ENCODE data around the gene ASGR1.

The ASGR1 gene

DNA sequence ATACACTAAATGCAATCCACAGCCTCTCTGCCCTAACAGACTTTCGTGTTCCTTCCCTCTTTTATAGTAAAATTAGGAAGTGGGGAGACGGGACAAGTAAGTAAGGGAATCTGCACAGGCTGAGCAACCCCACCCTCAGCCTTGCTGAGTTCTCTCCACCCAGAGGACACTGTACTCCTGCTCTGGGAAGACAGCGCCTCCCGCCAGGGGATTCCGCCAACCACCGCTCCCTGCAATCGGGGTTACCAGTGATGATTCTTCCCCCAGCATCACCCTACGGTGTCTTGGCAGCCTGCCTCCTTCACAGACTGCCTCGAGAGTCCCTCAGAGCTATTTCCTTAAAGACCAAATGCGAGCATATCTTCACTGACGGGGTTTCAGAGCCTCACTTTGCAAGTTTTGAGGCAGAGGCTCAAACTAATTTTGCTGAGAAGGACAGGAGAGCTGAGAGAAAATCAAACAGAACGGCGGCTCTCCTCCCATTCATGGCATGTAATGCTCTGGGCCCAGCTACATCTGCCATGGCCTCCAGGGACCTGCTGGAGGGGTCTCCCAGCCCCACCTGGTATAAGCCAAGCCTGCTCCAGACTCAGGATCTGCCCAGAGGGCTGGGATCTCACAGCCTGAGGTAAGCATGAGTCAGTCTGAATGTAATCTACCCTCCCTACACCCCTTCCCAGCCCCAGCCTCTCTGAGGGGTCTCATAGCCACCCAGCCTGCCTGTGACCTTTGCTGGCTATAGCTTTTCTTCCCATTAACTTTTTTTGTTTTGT is 41.8 kb downstream of the ASGR1 start:
- no peak for ATAC-seq
- TF ChIP-seq SNAI2 (CRISPR knock-in tag; IDR thresholded peaks at IDR 0.05) (no peak), BACH2 (CRISPR knock-in tag; IDR thresholded peaks at IDR 0.05; ENCODE audit: borderline replicate concordance) (no peak), CSDC2 (CRISPR knock-in tag; IDR thresholded peaks at IDR 0.05) (no peak), OSR1 (CRISPR knock-in tag; IDR thresholded peaks at IDR 0.05) (no peak), ZNF8 (CRISPR knock-in tag; IDR thresholded peaks at IDR 0.05) (no peak), TCF4 (CRISPR knock-in tag; IDR thresholded peaks at IDR 0.05; ENCODE audit: borderline replicate concordance) (no peak), TOX (CRISPR knock-in tag; IDR thresholded peaks at IDR 0.05; ENCODE audit: borderline replicate concordance) (no peak), ESRRG (CRISPR knock-in tag; IDR thresholded peaks at IDR 0.05) (no peak), GLIS3 (CRISPR knock-in tag; IDR thresholded peaks at IDR 0.05) (no peak), ZNF70 (CRISPR knock-in tag; IDR thresholded peaks at IDR 0.05) (no peak), RARB (CRISPR knock-in tag; IDR thresholded peaks at IDR 0.05) (no peak), PPARA (CRISPR knock-in tag; IDR thresholded peaks at IDR 0.05; ENCODE audit: borderline replicate concordance) (no peak)

DNA sequence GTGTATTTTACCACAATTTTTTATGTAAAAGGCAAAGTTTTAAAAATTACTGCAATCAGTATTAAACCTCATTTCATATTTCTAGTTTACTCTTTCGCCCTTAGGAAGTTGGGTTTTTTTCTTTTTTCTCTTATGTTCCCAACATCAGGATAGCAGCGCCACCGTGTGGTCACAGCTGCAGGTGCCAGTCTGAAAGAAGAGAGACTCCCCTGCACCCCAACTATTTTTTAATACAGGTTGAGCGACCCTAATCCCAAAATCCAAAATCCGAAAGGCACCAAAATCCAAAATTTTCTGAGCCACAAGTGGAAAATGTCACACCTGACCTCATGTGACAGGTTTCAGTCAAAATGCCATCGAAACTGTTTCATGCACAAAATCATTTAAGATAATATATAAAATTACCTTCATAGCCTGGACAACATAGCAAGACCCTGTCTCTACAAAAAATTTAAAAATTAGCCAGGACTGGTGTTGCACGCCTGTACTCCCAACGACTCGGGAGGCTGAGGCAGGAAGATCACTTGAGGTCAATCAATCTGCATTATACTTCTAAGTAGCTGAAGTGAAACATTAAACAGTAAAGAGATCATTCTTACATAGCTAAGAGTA is 42.8 kb downstream of the ASGR1 start:
- ATAC-seq = peak; percentile 54
- TF ChIP-seq, protein P1, sequence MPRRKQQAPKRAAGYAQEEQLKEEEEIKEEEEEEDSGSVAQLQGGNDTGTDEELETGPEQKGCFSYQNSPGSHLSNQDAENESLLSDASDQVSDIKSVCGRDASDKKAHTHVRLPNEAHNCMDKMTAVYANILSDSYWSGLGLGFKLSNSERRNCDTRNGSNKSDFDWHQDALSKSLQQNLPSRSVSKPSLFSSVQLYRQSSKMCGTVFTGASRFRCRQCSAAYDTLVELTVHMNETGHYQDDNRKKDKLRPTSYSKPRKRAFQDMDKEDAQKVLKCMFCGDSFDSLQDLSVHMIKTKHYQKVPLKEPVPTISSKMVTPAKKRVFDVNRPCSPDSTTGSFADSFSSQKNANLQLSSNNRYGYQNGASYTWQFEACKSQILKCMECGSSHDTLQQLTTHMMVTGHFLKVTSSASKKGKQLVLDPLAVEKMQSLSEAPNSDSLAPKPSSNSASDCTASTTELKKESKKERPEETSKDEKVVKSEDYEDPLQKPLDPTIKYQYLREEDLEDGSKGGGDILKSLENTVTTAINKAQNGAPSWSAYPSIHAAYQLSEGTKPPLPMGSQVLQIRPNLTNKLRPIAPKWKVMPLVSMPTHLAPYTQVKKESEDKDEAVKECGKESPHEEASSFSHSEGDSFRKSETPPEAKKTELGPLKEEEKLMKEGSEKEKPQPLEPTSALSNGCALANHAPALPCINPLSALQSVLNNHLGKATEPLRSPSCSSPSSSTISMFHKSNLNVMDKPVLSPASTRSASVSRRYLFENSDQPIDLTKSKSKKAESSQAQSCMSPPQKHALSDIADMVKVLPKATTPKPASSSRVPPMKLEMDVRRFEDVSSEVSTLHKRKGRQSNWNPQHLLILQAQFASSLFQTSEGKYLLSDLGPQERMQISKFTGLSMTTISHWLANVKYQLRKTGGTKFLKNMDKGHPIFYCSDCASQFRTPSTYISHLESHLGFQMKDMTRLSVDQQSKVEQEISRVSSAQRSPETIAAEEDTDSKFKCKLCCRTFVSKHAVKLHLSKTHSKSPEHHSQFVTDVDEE (CRISPR knock-in tag; IDR thresholded peaks at IDR 0.05) = no peak
- TF ChIP-seq ESRRG (CRISPR knock-in tag; IDR thresholded peaks at IDR 0.05) (no peak), RARB (CRISPR knock-in tag; IDR thresholded peaks at IDR 0.05) (no peak), TCF4 (CRISPR knock-in tag; IDR thresholded peaks at IDR 0.05; ENCODE audit: borderline replicate concordance) (no peak), CSDC2 (CRISPR knock-in tag; IDR thresholded peaks at IDR 0.05) (no peak), OSR1 (CRISPR knock-in tag; IDR thresholded peaks at IDR 0.05) (no peak), ARNTL (CRISPR knock-in tag; IDR thresholded peaks at IDR 0.05; ENCODE audit: borderline replicate concordance, low read depth) (no peak), PPARA (CRISPR knock-in tag; IDR thresholded peaks at IDR 0.05; ENCODE audit: borderline replicate concordance) (no peak), BACH2 (CRISPR knock-in tag; IDR thresholded peaks at IDR 0.05; ENCODE audit: borderline replicate concordance) (no peak), TOX (CRISPR knock-in tag; IDR thresholded peaks at IDR 0.05; ENCODE audit: borderline replicate concordance) (no peak), SNAI2 (CRISPR knock-in tag; IDR thresholded peaks at IDR 0.05) (no peak), ZNF8 (CRISPR knock-in tag; IDR thresholded peaks at IDR 0.05) (no peak)
- TF ChIP-seq, protein P2, sequence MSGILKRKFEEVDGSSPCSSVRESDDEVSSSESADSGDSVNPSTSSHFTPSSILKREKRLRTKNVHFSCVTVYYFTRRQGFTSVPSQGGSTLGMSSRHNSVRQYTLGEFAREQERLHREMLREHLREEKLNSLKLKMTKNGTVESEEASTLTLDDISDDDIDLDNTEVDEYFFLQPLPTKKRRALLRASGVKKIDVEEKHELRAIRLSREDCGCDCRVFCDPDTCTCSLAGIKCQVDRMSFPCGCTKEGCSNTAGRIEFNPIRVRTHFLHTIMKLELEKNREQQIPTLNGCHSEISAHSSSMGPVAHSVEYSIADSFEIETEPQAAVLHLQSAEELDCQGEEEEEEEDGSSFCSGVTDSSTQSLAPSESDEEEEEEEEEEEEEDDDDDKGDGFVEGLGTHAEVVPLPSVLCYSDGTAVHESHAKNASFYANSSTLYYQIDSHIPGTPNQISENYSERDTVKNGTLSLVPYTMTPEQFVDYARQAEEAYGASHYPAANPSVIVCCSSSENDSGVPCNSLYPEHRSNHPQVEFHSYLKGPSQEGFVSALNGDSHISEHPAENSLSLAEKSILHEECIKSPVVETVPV (CRISPR knock-in tag; IDR thresholded peaks at IDR 0.05) = no peak
- TF ChIP-seq, protein P3, sequence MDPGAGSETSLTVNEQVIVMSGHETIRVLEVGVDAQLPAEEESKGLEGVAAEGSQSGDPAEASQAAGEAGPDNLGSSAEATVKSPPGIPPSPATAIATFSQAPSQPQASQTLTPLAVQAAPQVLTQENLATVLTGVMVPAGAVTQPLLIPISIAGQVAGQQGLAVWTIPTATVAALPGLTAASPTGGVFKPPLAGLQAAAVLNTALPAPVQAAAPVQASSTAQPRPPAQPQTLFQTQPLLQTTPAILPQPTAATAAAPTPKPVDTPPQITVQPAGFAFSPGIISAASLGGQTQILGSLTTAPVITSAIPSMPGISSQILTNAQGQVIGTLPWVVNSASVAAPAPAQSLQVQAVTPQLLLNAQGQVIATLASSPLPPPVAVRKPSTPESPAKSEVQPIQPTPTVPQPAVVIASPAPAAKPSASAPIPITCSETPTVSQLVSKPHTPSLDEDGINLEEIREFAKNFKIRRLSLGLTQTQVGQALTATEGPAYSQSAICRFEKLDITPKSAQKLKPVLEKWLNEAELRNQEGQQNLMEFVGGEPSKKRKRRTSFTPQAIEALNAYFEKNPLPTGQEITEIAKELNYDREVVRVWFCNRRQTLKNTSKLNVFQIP (CRISPR knock-in tag; IDR thresholded peaks at IDR 0.05; ENCODE audit: borderline replicate concordance, low read depth) = no peak
- TF ChIP-seq, protein P4, sequence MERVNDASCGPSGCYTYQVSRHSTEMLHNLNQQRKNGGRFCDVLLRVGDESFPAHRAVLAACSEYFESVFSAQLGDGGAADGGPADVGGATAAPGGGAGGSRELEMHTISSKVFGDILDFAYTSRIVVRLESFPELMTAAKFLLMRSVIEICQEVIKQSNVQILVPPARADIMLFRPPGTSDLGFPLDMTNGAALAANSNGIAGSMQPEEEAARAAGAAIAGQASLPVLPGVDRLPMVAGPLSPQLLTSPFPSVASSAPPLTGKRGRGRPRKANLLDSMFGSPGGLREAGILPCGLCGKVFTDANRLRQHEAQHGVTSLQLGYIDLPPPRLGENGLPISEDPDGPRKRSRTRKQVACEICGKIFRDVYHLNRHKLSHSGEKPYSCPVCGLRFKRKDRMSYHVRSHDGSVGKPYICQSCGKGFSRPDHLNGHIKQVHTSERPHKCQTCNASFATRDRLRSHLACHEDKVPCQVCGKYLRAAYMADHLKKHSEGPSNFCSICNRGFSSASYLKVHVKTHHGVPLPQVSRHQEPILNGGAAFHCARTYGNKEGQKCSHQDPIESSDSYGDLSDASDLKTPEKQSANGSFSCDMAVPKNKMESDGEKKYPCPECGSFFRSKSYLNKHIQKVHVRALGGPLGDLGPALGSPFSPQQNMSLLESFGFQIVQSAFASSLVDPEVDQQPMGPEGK (CRISPR knock-in tag; IDR thresholded peaks at IDR 0.05; ENCODE audit: borderline replicate concordance) = no peak

DNA sequence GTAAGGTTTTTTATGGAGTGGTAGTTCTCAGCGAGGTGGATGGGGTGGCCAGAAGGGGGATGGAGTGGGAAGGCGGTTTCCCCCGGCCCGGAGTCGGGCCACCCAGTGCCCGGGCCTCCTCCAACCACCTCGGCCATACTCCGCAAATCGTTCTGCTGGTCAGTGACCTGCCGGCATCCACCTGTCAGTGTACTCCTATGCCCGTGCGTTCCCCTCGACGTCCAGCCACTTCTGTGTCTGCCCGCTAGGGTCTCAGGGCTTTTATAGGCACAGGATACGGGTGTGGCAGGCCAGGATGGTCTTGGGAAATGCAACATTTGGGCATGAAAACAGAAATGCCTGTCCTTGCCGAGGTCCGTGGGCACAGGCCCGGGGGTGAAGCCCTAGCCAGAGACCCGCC is 45.3 kb downstream of the ASGR1 start:
- peak; percentile 23 for ATAC-seq

More for the DNA sequence above, 45.3 kb downstream of the ASGR1 start:
- TF ChIP-seq OSR1 (CRISPR knock-in tag; IDR thresholded peaks at IDR 0.05) (no peak), ZNF565 (CRISPR knock-in tag; conservative IDR thresholded peaks at IDR 0.05; ENCODE audit: low read depth) (no peak), CSDC2 (CRISPR knock-in tag; IDR thresholded peaks at IDR 0.05) (no peak), BACH2 (CRISPR knock-in tag; IDR thresholded peaks at IDR 0.05; ENCODE audit: borderline replicate concordance) (no peak), SNAI2 (CRISPR knock-in tag; IDR thresholded peaks at IDR 0.05) (no peak), GLIS3 (CRISPR knock-in tag; IDR thresholded peaks at IDR 0.05) (no peak), ISL1 (CRISPR knock-in tag; IDR thresholded peaks at IDR 0.05) (no peak), ZFP3 (CRISPR knock-in tag; IDR thresholded peaks at IDR 0.05) (no peak)
